ENCODE results near the gene WDR41.
"Not testable (repeated sequence)": the region's sequence is repeated elsewhere in the genome, so short reads cannot be mapped to it uniquely, and the experiment has no call there.

The WDR41 gene

DNA sequence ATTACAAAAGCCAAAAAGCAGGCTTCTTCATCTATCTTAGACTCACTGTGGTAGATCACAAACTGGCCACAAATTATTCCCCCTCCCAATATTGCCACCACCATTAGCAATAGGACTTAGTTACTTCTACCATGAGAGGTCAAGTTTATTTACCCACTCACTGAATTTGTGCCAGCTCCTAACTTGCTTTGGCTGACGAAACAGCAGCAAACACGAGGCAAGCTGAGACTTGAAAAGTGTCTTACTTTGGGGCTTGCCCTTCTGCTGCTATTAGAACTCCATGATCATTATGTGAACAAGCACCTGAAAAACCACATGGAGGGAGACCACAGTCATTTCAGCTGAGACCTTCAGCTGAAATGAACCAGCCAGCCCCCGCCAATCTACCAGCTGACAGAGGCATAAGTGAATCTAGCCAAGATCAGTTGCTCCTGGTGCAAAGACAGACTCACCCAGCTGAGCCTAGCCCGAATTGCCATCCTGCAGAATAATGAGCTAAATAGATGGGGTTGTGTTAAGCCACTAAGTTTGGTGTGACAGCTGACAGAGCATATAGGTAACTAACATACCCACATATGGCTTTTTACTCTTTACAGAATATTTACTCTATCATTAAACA, 5.7 kb downstream of the WDR41 start:
- DNase-seq = no peak
- Histone ChIP-seq H3K4me3 (no peak overlapping the region), H3K27ac (no peak overlapping the region), H3K4me1 (peaks cover 0 to 24% (median 3%) of the 10 kb centered on the region in 4 donors), H3K36me3 (peaks cover 19 to 31% (median 25%) of the 10 kb centered on the region in 3 donors), H3K9me3 (no peaks in the 10 kb centered on the region), H3K27me3 (no peaks in the 10 kb centered on the region)
- intact Hi-C loops (cut with DNase I; ENCODE audit: low total_unique reads) = no loop called here
- TF ChIP-seq, protein P1, sequence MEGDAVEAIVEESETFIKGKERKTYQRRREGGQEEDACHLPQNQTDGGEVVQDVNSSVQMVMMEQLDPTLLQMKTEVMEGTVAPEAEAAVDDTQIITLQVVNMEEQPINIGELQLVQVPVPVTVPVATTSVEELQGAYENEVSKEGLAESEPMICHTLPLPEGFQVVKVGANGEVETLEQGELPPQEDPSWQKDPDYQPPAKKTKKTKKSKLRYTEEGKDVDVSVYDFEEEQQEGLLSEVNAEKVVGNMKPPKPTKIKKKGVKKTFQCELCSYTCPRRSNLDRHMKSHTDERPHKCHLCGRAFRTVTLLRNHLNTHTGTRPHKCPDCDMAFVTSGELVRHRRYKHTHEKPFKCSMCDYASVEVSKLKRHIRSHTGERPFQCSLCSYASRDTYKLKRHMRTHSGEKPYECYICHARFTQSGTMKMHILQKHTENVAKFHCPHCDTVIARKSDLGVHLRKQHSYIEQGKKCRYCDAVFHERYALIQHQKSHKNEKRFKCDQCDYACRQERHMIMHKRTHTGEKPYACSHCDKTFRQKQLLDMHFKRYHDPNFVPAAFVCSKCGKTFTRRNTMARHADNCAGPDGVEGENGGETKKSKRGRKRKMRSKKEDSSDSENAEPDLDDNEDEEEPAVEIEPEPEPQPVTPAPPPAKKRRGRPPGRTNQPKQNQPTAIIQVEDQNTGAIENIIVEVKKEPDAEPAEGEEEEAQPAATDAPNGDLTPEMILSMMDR (IDR thresholded peaks at IDR 0.05) = no peak

DNA sequence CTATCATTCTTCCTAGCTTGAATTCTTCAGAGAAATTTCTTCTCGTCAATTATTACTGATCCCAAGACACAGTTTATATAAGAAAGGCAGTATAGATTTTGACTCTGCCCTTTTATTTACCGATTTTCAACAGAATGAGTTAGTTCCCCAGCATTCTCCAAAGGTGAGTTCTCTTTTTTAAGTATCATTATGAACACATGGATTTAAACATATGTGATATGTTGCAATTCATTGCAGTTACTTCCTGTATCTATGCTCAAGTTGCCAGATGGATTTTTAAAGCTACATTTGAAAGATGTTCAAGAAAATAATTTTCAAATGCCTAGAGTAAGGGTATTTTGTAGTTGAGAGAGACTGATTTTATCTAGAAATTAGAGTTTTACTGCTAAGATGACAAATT, 8.4 kb downstream of the WDR41 start:
- no peaks in the 10 kb centered on the region for H3K27me3 ChIP-seq
- intact Hi-C loops (cut with DNase I; ENCODE audit: low total_unique reads) = no loop called here
- TF ChIP-seq, protein P1 (IDR thresholded peaks at IDR 0.05) = no peak
- H3K4me3 ChIP-seq = no peak overlapping the region
- H3K4me1 ChIP-seq = peaks cover 0 to 9% (median 0%) of the 10 kb centered on the region in 4 donors
- no peak for DNase-seq
- peaks cover 28 to 38% (median 30%) of the 10 kb centered on the region in 3 donors for H3K36me3 ChIP-seq
- H3K27ac ChIP-seq = no peak overlapping the region
- H3K9me3 ChIP-seq = no peaks in the 10 kb centered on the region

DNA sequence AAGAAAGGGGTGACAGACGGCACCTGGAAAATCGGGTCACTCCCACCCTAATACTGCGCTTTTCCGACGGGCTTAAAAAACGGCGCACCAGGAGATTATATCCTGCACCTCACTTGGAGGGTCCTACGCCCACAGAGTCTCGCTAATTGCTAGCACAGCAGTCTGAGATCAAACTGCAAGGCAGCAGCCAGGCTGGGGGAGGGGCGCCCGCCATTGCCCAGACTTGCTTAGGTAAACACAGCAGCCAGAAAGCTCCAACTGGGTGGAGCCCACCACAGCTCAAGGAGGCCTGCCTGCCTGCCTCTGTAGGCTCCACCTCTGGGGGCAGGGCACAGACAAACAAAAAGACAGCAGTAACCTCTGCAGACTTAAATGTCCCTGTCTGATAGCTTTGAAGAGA, 17.1 kb downstream of the WDR41 start:
- DNase-seq; H3K27ac ChIP-seq; H3K27me3 ChIP-seq; H3K9me3 ChIP-seq; H3K36me3 ChIP-seq; H3K4me1 ChIP-seq; H3K4me3 ChIP-seq; intact Hi-C loops (cut with DNase I; ENCODE audit: low total_unique reads): not testable (repeated sequence)

DNA sequence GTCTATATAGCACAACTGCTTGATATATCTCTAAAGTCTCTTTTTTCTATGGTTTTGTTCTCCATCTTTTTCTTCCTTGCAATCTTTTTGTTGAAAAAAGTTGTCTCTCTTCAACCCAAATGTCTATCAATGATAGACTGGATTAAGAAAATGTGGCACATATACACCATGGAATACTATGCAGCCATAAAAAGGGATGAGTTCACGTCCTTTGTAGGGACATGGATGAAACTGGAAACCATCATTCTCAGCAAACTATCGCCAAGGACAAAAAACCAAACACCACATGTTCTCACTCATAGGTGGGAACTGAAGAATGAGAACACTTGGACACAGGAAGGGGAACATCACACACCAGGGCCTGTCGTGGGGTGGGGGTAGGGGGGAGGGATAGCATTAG, 23.2 kb downstream of the WDR41 start:
- not testable (repeated sequence) for H3K27ac ChIP-seq, DNase-seq

DNA sequence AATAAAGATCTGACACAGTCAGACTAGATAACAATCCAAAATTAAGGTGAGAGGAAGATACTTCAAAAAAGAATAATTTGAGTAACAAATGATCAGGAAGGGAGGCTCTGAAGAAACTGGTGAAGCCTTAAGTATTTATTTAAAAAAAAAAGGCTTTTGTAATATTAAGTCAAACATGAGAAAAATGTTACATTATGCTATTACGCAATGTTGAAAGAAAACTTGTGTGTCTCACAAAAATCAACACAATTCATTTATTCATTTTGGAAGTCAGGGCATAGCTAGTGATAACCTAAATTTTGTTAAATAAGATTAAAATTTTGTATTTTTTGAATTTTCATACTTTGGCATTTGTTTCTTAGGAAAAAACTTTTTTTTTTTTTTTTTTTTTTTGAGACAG, 28.2 kb downstream of the WDR41 start:
- no peak for DNase-seq
- intact Hi-C loops (cut with DNase I; ENCODE audit: low total_unique reads) = no loop called here
- TF ChIP-seq, protein P1 (IDR thresholded peaks at IDR 0.05) = no peak

More for the DNA sequence above, 23.2 kb downstream of the WDR41 start:
- H3K9me3 ChIP-seq; intact Hi-C loops (cut with DNase I; ENCODE audit: low total_unique reads); H3K27me3 ChIP-seq; H3K4me1 ChIP-seq; H3K36me3 ChIP-seq; H3K4me3 ChIP-seq: not testable (repeated sequence)

DNA sequence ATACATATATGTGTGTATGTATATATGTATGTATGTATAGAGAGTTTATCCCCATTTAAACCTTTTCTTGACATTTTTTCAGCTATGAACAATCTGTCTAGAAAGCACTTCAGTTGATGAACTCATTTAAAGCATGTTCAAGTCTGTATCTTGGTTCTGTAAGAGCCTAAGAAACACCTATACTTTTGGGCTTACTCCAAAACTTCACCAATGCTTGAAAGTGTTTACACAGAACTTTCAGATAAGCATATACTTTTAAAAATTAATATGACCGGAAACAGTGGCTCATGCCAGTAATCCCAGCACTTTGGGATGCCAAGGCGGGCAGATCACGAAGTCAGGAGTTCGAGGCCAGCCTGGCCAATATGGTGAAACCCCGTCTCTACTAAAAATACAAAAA, 30.8 kb downstream of the WDR41 start:
- Histone ChIP-seq H3K9me3 (no peaks in the 10 kb centered on the region), H3K27me3 (no peaks in the 10 kb centered on the region), H3K36me3 (peaks cover 0 to 22% (median 0%) of the 10 kb centered on the region in 3 donors), H3K27ac (no peak overlapping the region), H3K4me1 (peaks cover 0 to 2% (median 0%) of the 10 kb centered on the region in 4 donors), H3K4me3 (no peak overlapping the region)
- no peak for DNase-seq
- TF ChIP-seq, protein P1 (IDR thresholded peaks at IDR 0.05) = no peak
- intact Hi-C loops (cut with DNase I; ENCODE audit: low total_unique reads) = no loop called here

More for the DNA sequence above, 28.2 kb downstream of the WDR41 start:
- Histone ChIP-seq H3K27ac (no peak overlapping the region), H3K4me1 (peaks cover 0 to 2% (median 0%) of the 10 kb centered on the region in 4 donors), H3K36me3 (peaks cover 0 to 24% (median 0%) of the 10 kb centered on the region in 3 donors), H3K27me3 (no peaks in the 10 kb centered on the region), H3K9me3 (no peaks in the 10 kb centered on the region), H3K4me3 (no peak overlapping the region)

DNA sequence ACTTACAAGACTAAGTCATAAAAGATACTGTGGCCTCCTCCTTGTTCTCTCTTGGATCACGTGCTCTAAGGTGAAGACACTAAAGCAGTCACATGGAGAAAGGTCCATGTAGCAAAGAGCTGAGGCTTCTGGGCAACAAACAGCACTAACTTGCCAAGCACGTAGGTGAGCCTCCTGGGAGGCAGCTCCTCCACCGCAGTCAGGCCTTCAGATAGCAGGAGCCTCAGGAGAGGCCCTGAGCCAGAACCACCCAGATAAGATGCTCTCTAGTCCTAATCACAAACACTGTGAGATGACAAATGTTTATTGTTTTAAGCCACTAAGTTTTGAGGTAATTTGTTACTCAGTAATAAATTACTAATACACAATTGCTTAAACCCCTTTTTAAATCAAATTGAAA, 38.0 kb downstream of the WDR41 start:
- DNase-seq = no peak
- Histone ChIP-seq H3K4me1 (no peaks in the 10 kb centered on the region), H3K27ac (no peak overlapping the region), H3K4me3 (no peak overlapping the region), H3K36me3 (peaks cover 12 to 30% (median 16%) of the 10 kb centered on the region in 3 donors), H3K27me3 (no peaks in the 10 kb centered on the region), H3K9me3 (no peaks in the 10 kb centered on the region)
- TF ChIP-seq, protein P1 (IDR thresholded peaks at IDR 0.05) = no peak
- intact Hi-C loops (cut with DNase I; ENCODE audit: low total_unique reads) = no loop called here
